Left ventricle myocardium inferior (tissue), 1 donor: ENCODE measurements around the gene NEXN. TPM values are rescaled to one million over a fixed set of nuclear protein-coding genes. Genes with fewer than 3 reads are reported as not detected.
"Not testable (repeated sequence)": the region's sequence is repeated elsewhere in the genome, so short reads cannot be mapped to it uniquely, and the experiment has no call there.

Experiments
- DNase-seq: peaks from one replicate; pipeline ENCODE4 v3.0.0-alpha.2; 2020
- H3K27ac ChIP-seq: fragments of 200-600 bp; replicated peaks from 2 replicates; pipeline ENCODE4 v1.8.0; 2021
- H3K27me3 ChIP-seq: fragments of 200-600 bp; 2 replicates; pipeline ENCODE4 v1.8.0; 2021; ENCODE audit warnings: low read depth
- H3K36me3 ChIP-seq: fragments of 200-600 bp; 2 replicates; pipeline ENCODE4 v1.8.0; 2021
- H3K4me1 ChIP-seq: fragments of 200-600 bp; 2 replicates; pipeline ENCODE4 v1.8.0; 2021
- H3K4me3 ChIP-seq: fragments of 200-600 bp; 2 replicates; pipeline ENCODE4 v1.8.0; 2021; ENCODE audit warnings: mild to moderate bottlenecking, moderate library complexity
- H3K9me3 ChIP-seq: fragments of 200-600 bp; replicated peaks from 2 replicates; pipeline ENCODE4 v1.8.0; 2021
- intact Hi-C: fragments of 100-400 bp; cut with micrococcal nuclease; formaldehyde crosslinking; loops from one replicate; pipeline ENCODE4 v1.11.0; 2022
- total RNA-seq: library from RNA; stranded (reverse); fragmentation: NEBNext Ultra II Directional; extraction: Animal tissue kit (Norgen Biotek cat#: 25700); gene quantifications from one replicate; pipeline ENCODE4 v1.2.1, GENCODE V29; 2021
- TF ChIP-seq, protein P1 (sequence below): fragments of 200-600 bp; IDR thresholded peaks from 2 replicates; pipeline ENCODE4 v1.8.0; 2021; ENCODE audit warnings: antibody characterized with exemption, mild to moderate bottlenecking, borderline replicate concordance
- donor health status: DM: no; HTN: yes; CAD: no; lungs with severe emphysema.

Gene NEXN
- total RNA-seq, 1 donor from 2014 or later: 391 TPM

DNA sequence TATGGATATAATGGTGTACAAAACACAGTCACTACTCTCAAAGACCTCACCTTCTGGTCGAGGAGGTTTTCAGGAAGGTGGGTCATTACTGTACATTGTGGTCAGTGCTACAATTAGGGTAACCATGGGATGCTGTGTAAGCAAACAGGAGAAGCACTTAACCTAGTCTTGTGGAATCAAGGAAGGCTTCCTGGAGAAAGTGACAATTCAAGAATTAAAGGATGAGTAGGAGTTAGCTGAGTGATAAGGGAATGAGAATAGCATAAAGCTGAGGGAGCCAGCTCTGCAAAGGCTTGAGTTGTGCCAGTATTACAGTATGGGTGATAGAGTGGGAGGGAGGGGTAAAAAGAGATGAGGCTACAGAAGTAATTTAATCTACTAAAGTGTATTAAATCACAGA, 17.2 kb downstream of the NEXN start:
- Histone ChIP-seq H3K27ac (no peak overlapping the region), H3K9me3 (no peaks in the 10 kb centered on the region), H3K27me3 (no peaks in the 10 kb centered on the region), H3K4me3 (no peak overlapping the region), H3K4me1 (peaks cover 60% of the 10 kb centered on the region), H3K36me3 (peaks cover 6% of the 10 kb centered on the region)
- TF ChIP-seq, protein P1, sequence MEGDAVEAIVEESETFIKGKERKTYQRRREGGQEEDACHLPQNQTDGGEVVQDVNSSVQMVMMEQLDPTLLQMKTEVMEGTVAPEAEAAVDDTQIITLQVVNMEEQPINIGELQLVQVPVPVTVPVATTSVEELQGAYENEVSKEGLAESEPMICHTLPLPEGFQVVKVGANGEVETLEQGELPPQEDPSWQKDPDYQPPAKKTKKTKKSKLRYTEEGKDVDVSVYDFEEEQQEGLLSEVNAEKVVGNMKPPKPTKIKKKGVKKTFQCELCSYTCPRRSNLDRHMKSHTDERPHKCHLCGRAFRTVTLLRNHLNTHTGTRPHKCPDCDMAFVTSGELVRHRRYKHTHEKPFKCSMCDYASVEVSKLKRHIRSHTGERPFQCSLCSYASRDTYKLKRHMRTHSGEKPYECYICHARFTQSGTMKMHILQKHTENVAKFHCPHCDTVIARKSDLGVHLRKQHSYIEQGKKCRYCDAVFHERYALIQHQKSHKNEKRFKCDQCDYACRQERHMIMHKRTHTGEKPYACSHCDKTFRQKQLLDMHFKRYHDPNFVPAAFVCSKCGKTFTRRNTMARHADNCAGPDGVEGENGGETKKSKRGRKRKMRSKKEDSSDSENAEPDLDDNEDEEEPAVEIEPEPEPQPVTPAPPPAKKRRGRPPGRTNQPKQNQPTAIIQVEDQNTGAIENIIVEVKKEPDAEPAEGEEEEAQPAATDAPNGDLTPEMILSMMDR: no peak
- intact Hi-C loops: no loop called here
- no peak for DNase-seq

DNA sequence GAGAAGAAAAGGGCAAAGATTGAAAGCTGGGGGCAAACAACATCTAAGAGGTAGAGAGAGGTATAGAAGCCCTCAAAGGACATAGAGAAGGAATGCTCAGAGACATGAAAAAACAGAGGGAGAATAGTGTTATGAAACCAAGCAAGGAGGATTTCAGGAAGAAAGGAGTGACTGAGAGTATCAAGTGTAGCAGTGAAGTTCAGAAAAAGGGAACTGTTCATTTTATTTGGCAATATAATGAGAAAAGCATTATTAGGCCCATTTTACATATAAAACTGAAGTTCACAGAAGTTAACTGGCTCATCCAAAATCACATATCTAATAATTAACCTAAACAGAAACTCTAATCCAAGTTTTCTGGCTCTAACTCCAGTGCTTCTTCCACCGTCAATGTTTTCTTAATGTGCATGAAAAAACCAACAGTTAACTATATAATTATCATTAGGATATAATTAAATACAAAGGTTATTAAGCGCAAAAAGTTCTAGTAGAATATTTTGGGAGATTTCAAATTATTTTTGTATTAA, 17.7 kb downstream of the NEXN start:
- Histone ChIP-seq H3K4me1 (peaks cover 57% of the 10 kb centered on the region), H3K4me3 (no peak overlapping the region), H3K36me3 (peaks cover 6% of the 10 kb centered on the region), H3K27me3 (no peaks in the 10 kb centered on the region), H3K9me3 (no peaks in the 10 kb centered on the region), H3K27ac (no peak overlapping the region)
- no peak for DNase-seq
- TF ChIP-seq, protein P1: no peak
- intact Hi-C loops: no loop called here

DNA sequence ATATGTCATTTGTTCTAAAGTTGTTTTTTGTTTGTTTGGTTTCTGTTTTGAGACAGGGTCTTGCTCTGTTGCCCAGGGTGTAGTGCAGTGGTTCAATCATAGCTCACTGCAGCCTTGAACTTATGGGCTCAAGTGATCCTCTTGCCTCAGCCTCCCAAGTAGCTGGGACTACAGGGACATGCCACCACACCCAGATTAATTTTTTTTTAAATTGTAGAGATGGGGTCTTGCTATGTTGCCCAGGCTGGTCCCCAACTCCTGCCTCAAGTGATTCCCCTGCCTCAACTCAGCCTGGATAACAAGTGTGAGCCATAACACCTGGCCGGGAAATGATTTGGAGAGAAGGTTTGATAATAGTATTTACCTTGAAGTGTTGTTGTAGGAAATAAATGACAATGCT, 18.2 kb downstream of the NEXN start:
- Histone ChIP-seq H3K9me3 (no peaks in the 10 kb centered on the region), H3K36me3 (peaks cover 6% of the 10 kb centered on the region), H3K27me3 (no peaks in the 10 kb centered on the region), H3K4me1 (peaks cover 52% of the 10 kb centered on the region), H3K4me3 (no peak overlapping the region), H3K27ac (no peak overlapping the region)
- no peak for DNase-seq
- TF ChIP-seq, protein P1: no peak
- intact Hi-C loops: no loop called here

DNA sequence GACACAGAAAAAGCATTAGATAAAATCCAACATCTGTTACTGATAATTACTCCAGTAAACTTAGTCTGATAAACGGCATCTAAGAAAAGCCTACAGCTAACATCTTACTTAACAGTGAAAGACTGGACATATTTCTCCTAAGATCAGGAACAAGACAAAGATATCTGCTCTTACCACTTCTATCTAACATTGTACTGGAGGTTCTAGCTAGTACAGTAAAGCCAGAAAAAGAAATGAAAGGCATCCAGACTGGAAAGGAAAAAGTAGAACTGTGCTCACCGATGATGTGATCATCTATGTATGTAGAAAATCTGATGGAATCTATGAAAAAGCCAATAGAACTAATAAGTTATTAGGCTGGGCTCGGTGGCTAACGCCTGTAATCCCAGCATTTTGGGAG, 21.7 kb downstream of the NEXN start:
- TF ChIP-seq, protein P1: no peak
- H3K27ac ChIP-seq: no peak overlapping the region
- intact Hi-C loops: no loop called here

DNA sequence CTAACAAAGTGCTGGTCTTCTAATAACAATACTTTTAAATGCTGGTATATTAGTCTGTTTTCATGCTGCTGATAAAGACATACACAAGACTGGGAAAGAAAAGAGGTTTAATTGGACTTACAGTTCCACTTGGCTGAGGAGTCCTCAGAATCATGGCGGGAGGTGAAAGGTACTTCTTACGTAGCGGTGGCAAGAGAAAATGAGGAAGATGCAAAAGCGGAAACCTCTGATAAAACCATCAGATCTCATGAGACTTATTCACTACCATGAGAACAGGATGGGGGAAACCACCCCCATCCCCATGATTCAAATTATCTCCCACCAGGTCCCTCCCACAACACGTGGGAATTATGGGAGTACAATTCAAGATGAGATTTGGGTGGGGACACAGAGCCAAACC, 30.5 kb downstream of the NEXN start:
- H3K27ac ChIP-seq, H3K9me3 ChIP-seq, H3K27me3 ChIP-seq, intact Hi-C loops, H3K4me1 ChIP-seq, DNase-seq, H3K4me3 ChIP-seq: not testable (repeated sequence)
- H3K36me3 ChIP-seq: peaks cover 88% of the 10 kb centered on the region

More for the DNA sequence above, 21.7 kb downstream of the NEXN start:
- Histone ChIP-seq H3K9me3 (no peaks in the 10 kb centered on the region), H3K36me3 (peaks cover 23% of the 10 kb centered on the region), H3K27me3 (no peaks in the 10 kb centered on the region), H3K4me3 (no peak overlapping the region), H3K4me1 (peaks cover 35% of the 10 kb centered on the region)
- DNase-seq: no peak

DNA sequence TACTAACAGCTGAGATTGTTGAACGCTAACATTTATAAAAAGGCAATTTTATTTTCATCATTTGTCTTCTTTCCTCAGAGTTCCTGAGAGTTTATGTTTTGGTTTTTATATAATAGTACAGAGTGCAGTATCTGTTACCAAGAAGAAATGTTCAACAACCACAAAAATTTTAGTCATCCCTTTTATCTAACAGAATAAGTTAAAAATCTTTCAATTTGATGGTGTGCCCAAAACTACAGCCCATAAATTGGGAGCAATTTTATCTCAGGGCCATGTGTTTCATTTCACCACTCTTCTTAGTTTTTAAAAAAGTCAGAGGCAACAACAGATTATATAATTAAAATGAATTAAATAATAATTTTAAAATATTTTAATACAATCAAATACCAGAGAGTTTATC, 37.1 kb downstream of the NEXN start:
- TF ChIP-seq, protein P1: no peak
- Histone ChIP-seq H3K9me3 (no peaks in the 10 kb centered on the region), H3K36me3 (peaks cover 85% of the 10 kb centered on the region), H3K4me1 (peaks cover 13% of the 10 kb centered on the region), H3K27me3 (no peaks in the 10 kb centered on the region), H3K4me3 (no peak overlapping the region), H3K27ac (peak overlapping the region; percentile 14)
- intact Hi-C loops: no loop called here
- DNase-seq: no peak
